Tibial artery (tissue), 4 donors: Measurements from ENCODE around the gene KLHL35.

ENCODE experiments used
- DNase-seq, 2 donors: peaks; one replicate each; pipeline ENCODE4 v3.0.0-alpha.2; 2019
- H3K27ac ChIP-seq, 2 donors: fragments of 200-600 bp; sonication (generic) in 1 of 2; 1 replicate in 1 of 2; 2 replicates in 1 of 2; pipeline ENCODE4 v1.5.1; 2018 to 2019; ENCODE audit warnings: mild to moderate bottlenecking in 1 of 2
- H3K27me3 ChIP-seq, 2 donors: fragments of 200-600 bp; sonication (generic) in 1 of 2; one replicate each; pipeline versions ENCODE4 v1.5.1 to v1.6.0; 2016 to 2019
- H3K36me3 ChIP-seq, 3 donors: fragments of 200-600 bp; sonication (generic) in 2 of 3; one replicate each; pipeline ENCODE4 v1.5.1; 2016 to 2019; ENCODE audit warnings: mild to moderate bottlenecking in 2 of 3
- H3K4me1 ChIP-seq, 4 donors: fragments of 200-600 bp; sonication (generic) in 2 of 4; 1 replicate in 3 of 4; 2 replicates in 1 of 4; pipeline ENCODE4 v1.5.1; 2016 to 2019
- H3K4me3 ChIP-seq, 2 donors: fragments of 200-600 bp; sonication (generic) in 1 of 2; 1 replicate in 1 of 2; 2 replicates in 1 of 2; pipeline ENCODE4 v1.5.1; 2018 to 2019; ENCODE audit warnings: mild to moderate bottlenecking in 2 of 2
- H3K9me3 ChIP-seq, 3 donors: fragments of 200-600 bp; sonication (generic) in 1 of 3; one replicate each; pipeline ENCODE4 v1.5.1; 2016 to 2019
- intact Hi-C: fragments of 100-400 bp; cut with DNase I; formaldehyde crosslinking; loops from one replicate; pipeline ENCODE4 v1.15.0; 2023; ENCODE audit warnings: low total_unique reads
- TF ChIP-seq, protein P1 (sequence below), 2 experiments: fragments of 200-600 bp in 1 of 2; fragments of 450-650 bp in 1 of 2; IDR thresholded peaks; one replicate each; pipeline ENCODE4 v1.5.1; 2017 to 2019; ENCODE audit warnings: antibody characterized with exemption in 2 of 2, mild to moderate bottlenecking in 1 of 2, moderate library complexity in 1 of 2

Gene KLHL35

DNA sequence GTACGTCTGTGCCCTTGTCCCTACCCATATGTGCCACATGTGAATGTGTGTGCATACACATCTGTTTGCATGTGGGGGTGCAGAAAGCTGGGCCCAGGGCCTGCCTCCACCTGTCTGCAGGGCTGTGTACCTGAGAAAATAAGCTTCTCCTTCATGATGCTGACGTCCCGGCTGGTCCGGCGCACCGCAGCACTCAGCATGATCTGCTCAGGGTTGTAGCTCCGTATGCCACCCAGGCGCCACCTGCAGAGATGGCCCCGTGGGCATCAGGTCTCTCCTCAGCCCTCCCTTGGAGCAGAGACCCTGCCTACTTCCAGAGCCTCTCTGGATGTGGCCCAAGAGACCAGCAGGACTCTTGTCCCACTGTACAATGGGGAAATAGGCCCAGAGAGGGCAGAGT is 3.8 kb upstream of the KLHL35 start:
- DNase-seq, result no peak
- Histone ChIP-seq H3K4me3 (no peak overlapping the region), H3K36me3 (peaks cover 0 to 20% (median 0%) of the 10 kb centered on the region in 3 donors), H3K9me3 (no peaks in the 10 kb centered on the region), H3K27me3 (peaks cover 0 to 6% of the 10 kb centered on the region in 2 donors), H3K4me1 (no peaks in the 10 kb centered on the region), H3K27ac (no peak overlapping the region)
- TF ChIP-seq, protein P1, sequence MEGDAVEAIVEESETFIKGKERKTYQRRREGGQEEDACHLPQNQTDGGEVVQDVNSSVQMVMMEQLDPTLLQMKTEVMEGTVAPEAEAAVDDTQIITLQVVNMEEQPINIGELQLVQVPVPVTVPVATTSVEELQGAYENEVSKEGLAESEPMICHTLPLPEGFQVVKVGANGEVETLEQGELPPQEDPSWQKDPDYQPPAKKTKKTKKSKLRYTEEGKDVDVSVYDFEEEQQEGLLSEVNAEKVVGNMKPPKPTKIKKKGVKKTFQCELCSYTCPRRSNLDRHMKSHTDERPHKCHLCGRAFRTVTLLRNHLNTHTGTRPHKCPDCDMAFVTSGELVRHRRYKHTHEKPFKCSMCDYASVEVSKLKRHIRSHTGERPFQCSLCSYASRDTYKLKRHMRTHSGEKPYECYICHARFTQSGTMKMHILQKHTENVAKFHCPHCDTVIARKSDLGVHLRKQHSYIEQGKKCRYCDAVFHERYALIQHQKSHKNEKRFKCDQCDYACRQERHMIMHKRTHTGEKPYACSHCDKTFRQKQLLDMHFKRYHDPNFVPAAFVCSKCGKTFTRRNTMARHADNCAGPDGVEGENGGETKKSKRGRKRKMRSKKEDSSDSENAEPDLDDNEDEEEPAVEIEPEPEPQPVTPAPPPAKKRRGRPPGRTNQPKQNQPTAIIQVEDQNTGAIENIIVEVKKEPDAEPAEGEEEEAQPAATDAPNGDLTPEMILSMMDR (IDR thresholded peaks at IDR 0.05), result no peak
- intact Hi-C loops, result no loop called here

GRCh38 chr11:75435571-75435925 is 2.5 kb upstream of the KLHL35 start:
- TF ChIP-seq, protein P1 (IDR thresholded peaks at IDR 0.05), result no peak
- intact Hi-C loops, result no loop called here
- no peaks in the 10 kb centered on the region for H3K9me3 ChIP-seq
- H3K27ac ChIP-seq, result no peak overlapping the region
- H3K36me3 ChIP-seq, result peaks cover 0 to 12% (median 0%) of the 10 kb centered on the region in 3 donors
- peaks cover 0 to 10% of the 10 kb centered on the region in 2 donors for H3K27me3 ChIP-seq
- no peak for DNase-seq
- peaks cover 0 to 9% (median 5%) of the 10 kb centered on the region in 4 donors for H3K4me1 ChIP-seq
- no peak overlapping the region for H3K4me3 ChIP-seq

DNA sequence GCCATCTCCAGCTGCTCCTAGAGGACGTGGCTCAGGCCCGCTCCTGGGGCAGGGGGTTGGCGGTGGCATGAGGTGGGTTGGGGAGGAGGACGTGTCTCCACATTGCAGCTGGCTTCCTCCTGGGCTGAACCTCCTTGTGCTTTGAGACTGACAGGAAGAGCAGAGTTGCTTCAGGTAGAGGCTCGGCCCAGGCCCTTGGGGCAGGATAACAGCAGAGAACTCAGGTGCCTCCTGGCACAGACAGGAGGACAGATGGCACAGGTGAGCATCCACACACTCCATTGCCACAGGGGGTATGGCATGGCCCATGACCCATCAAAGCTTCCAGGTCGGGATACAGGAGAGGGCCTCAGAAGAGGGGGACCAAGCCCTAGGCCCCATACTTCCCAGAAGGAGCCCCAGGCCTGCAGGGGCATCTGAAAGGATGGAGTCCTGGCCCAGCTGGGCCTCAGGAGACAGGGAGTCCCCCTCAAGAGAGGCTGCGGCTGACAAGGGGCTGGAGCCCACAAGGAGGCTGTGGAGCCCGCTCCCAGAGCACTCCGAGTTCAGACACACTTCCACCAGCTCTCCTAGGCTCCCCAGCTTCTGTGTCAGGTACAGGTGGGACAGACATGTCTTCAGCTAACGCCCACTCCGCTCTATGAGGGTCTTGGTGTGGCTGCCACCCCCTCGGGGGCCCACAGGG is 2.0 kb upstream of the KLHL35 start:
- intact Hi-C loops, result no loop called here
- H3K27ac ChIP-seq, result no peak overlapping the region
- DNase-seq, result no peak
- TF ChIP-seq, protein P1 (IDR thresholded peaks at IDR 0.05), result no peak
- H3K27me3 ChIP-seq, result peaks cover 0 to 10% of the 10 kb centered on the region in 2 donors
- H3K9me3 ChIP-seq, result no peaks in the 10 kb centered on the region
- H3K36me3 ChIP-seq, result peaks cover 0 to 12% (median 0%) of the 10 kb centered on the region in 3 donors
- H3K4me1 ChIP-seq, result peaks cover 0 to 14% (median 8%) of the 10 kb centered on the region in 4 donors
- no peak overlapping the region for H3K4me3 ChIP-seq

DNA sequence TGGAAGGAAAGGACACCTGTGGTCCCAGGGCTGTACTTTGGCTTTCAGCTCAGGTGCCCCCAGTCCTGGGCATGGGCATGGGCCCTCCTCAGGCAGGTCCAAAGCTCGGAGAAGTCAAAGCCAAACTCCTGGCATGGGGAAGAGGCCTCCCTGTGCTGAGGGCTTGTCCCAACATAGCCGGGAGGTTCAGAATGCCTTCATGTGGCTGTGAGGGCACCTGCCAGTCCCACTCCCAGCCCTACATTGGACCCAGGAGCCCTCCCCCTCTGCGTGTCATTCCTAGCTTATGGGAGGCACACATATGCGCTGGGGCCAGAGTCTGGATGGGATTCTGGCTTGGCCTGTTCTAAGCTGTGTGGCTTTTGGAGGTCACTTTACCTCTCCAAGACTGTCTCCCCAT is 1.0 kb upstream of the KLHL35 start:
- Histone ChIP-seq H3K9me3 (peaks cover 0 to 7% (median 0%) of the 10 kb centered on the region in 3 donors), H3K27me3 (peaks cover 0 to 10% of the 10 kb centered on the region in 2 donors), H3K4me1 (peaks cover 0 to 19% (median 13%) of the 10 kb centered on the region in 4 donors), H3K36me3 (peaks cover 0 to 12% (median 0%) of the 10 kb centered on the region in 3 donors), H3K4me3 (no peak overlapping the region), H3K27ac (no peak overlapping the region)
- TF ChIP-seq, protein P1 (IDR thresholded peaks at IDR 0.05), result no peak
- DNase-seq, result no peak
- intact Hi-C loops, result no loop called here

DNA sequence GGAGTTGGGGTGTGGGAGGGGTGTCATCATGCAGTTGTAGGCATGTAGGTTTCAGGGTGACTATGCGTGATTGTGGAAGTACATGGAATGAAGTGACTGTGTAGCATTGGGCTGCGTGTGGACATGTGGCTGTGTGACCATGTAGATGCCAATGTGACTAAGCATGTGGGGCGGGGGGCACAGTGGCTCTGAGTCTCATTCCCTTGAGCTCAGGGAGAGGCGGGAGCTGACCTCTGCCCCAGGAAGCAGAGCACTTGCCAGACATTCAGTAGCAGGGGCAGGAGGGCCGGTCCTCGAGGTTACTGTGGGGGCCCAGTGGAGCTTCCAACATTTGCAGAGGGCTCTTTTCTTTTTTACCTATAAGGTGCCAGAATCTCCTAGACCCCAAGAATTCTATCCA is 440 bp upstream of the KLHL35 start:
- no peak for DNase-seq
- H3K27ac ChIP-seq, result no peak overlapping the region
- H3K4me3 ChIP-seq, result no peak overlapping the region
- H3K9me3 ChIP-seq, result peaks cover 0 to 7% (median 0%) of the 10 kb centered on the region in 3 donors
- TF ChIP-seq, protein P1 (IDR thresholded peaks at IDR 0.05), result no peak
- intact Hi-C loops, result no loop called here
- peaks cover 0 to 10% of the 10 kb centered on the region in 2 donors for H3K27me3 ChIP-seq
- H3K36me3 ChIP-seq, result peaks cover 0 to 8% (median 0%) of the 10 kb centered on the region in 3 donors
- H3K4me1 ChIP-seq, result peaks cover 0 to 24% (median 15%) of the 10 kb centered on the region in 4 donors
